Measurements from ENCODE around the gene TMIGD3.

- TF ChIP-seq, protein P1, sequence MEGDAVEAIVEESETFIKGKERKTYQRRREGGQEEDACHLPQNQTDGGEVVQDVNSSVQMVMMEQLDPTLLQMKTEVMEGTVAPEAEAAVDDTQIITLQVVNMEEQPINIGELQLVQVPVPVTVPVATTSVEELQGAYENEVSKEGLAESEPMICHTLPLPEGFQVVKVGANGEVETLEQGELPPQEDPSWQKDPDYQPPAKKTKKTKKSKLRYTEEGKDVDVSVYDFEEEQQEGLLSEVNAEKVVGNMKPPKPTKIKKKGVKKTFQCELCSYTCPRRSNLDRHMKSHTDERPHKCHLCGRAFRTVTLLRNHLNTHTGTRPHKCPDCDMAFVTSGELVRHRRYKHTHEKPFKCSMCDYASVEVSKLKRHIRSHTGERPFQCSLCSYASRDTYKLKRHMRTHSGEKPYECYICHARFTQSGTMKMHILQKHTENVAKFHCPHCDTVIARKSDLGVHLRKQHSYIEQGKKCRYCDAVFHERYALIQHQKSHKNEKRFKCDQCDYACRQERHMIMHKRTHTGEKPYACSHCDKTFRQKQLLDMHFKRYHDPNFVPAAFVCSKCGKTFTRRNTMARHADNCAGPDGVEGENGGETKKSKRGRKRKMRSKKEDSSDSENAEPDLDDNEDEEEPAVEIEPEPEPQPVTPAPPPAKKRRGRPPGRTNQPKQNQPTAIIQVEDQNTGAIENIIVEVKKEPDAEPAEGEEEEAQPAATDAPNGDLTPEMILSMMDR (conservative IDR thresholded peaks at IDR 0.05): peak; percentile 88
- no peak for TF ChIP-seq ZFX (IDR thresholded peaks at IDR 0.05)
Observed at GRCh38 chr1:111481387-111482221, 21.8 kb downstream of the TMIGD3 start.
